MCF 10A (cell line): ENCODE data around the gene HINT3. TPM values are rescaled to one million over a fixed set of nuclear protein-coding genes. Genes with fewer than 3 reads are reported as not detected.

Experiments used
- BruUV-seq: library from RNA; stranded (reverse); fragments of 400-500 nt; replicated peaks from 2 replicates; lab custom pipeline; 2021; lab: Mats Ljungman, UMichigan
- CTCF ChIA-PET: fragments of 300-600 bp; sonication (Branson Sonifier 250); formaldehyde crosslinking; extraction: SDS; loops from one replicate; lab custom pipeline; 2021; ENCODE audit warnings: antibody characterized with exemption, inconsistent platforms; lab: Yijun Ruan, JAX
- POLR2A ChIA-PET: fragments of 300-600, 350-650 bp; sonication (Branson Sonifier 250); formaldehyde crosslinking; extraction: SDS; loops from one replicate; lab custom pipeline; 2020; ENCODE audit warnings: antibody characterized with exemption, inconsistent platforms; lab: Yijun Ruan, JAX
- DNase-seq: peaks from one replicate; pipeline ENCODE4 v3.0.0-alpha.2; 2018; ENCODE audit not compliant: unreplicated experiment
- H3K27ac Mint-ChIP-seq: one replicate; pipeline ENCODE4 v1.8.0; 2022; ENCODE audit warnings: mild to moderate bottlenecking, low read depth, mixed read lengths; ENCODE audit not compliant: unreplicated experiment
- H3K27me3 Mint-ChIP-seq: one replicate; pipeline ENCODE4 v1.8.0; 2022; ENCODE audit warnings: mixed read lengths; ENCODE audit not compliant: insufficient read depth, unreplicated experiment
- H3K36me3 Mint-ChIP-seq: one replicate; pipeline ENCODE4 v1.8.0; 2022; ENCODE audit warnings: mild to moderate bottlenecking, moderate library complexity, mixed read lengths; ENCODE audit not compliant: insufficient read depth, unreplicated experiment
- H3K4me1 Mint-ChIP-seq: one replicate; pipeline ENCODE4 v1.8.0; 2022; ENCODE audit warnings: mixed read lengths; ENCODE audit not compliant: insufficient read depth, unreplicated experiment
- H3K4me3 Mint-ChIP-seq: one replicate; pipeline ENCODE4 v1.8.0; 2022; ENCODE audit warnings: mild to moderate bottlenecking, moderate library complexity, mixed read lengths; ENCODE audit not compliant: unreplicated experiment
- H3K9me3 Mint-ChIP-seq: one replicate; pipeline ENCODE4 v1.8.0; 2022; ENCODE audit warnings: mixed read lengths; ENCODE audit not compliant: unreplicated experiment
- CTCF ChIP-seq: fragments of 200-600 bp; IDR thresholded peaks from one replicate; pipeline ENCODE4 v1.8.0; 2022; ENCODE audit warnings: antibody characterized with exemption, mild to moderate bottlenecking; ENCODE audit not compliant: unreplicated experiment
- intact Hi-C: fragments of 100-400 bp; cut with micrococcal nuclease; formaldehyde crosslinking; loops from 2 replicates; pipeline ENCODE4 v1.14.1; 2022
- total RNA-seq: library from RNA; stranded (reverse); gene quantifications from 2 replicates; pipeline ENCODE4 v1.2.3, GENCODE V29; 2022

Gene HINT3
- total RNA-seq, 1 experiment from 2014 or later = 17.9 TPM

- no peak for TF ChIP-seq CTCF
- peaks cover 70% of the 10 kb centered on the region for H3K36me3 Mint-ChIP-seq
Measured at GRCh38 chr6:125918681-125919566, 37.6 kb upstream of the HINT3 start.

GRCh38 chr6:125919618-125920017 lies 37.0 kb upstream of the HINT3 start:
- CTCF ChIA-PET = interaction anchor here (0.8 to 8.2 kb wide), 8 partner anchors 13 to 129 kb away, joined by 3 to 65 read pairs (median 20); partner anchors contain the start of genes HINT3 and NCOA7
- intact Hi-C loops = loop anchor here (2.0 kb wide), 2 partner anchors 37 to 129 kb away; partner anchors contain the start of genes HINT3 and NCOA7
- TSS peak; percentile 82 for BruUV-seq
- DNase-seq = peak; percentile 20
- peak overlapping the region; percentile 99 for H3K27ac Mint-ChIP-seq
- no peak for TF ChIP-seq CTCF
- peaks cover 48% of the 10 kb centered on the region for H3K4me1 Mint-ChIP-seq
- POLR2A ChIA-PET = interaction anchor here (0.7 to 15.3 kb wide), 17 partner anchors 11 to 618 kb away, joined by 3 to 305 read pairs (median 10); partner anchors contain the start of genes HDDC2, HINT3 and NCOA7
- H3K9me3 Mint-ChIP-seq = no peaks in the 10 kb centered on the region
- H3K27me3 Mint-ChIP-seq = no peaks in the 10 kb centered on the region
- H3K4me3 Mint-ChIP-seq = peak overlapping the region; percentile 90
- H3K36me3 Mint-ChIP-seq = peaks cover 76% of the 10 kb centered on the region

More at GRCh38 chr6:125918681-125919566, 37.6 kb upstream of the HINT3 start:
- peak; percentile 97 for DNase-seq
- H3K9me3 Mint-ChIP-seq = no peaks in the 10 kb centered on the region
- peak overlapping the region; percentile 99 for H3K27ac Mint-ChIP-seq
- ChIA-PET POLR2A (interaction anchor here (0.6 to 15.3 kb wide), 23 partner anchors 9 to 617 kb away, joined by 3 to 305 read pairs (median 5); partner anchors contain the start of genes HDDC2, HINT3, NCOA7 and TRMT11), CTCF (interaction anchor here (0.6 to 8.2 kb wide), 11 partner anchors 8 to 128 kb away, joined by 3 to 65 read pairs (median 7); partner anchors contain the start of genes HINT3 and NCOA7)
- peaks cover 47% of the 10 kb centered on the region for H3K4me1 Mint-ChIP-seq
- peak overlapping the region; percentile 90 for H3K4me3 Mint-ChIP-seq
- TSS peak; percentile 78 for BruUV-seq
- no peaks in the 10 kb centered on the region for H3K27me3 Mint-ChIP-seq
- intact Hi-C loops = loop anchor here (2.0 kb wide), 2 partner anchors 38 to 128 kb away; partner anchors contain the start of genes HINT3 and NCOA7

GRCh38 chr6:125922322-125922860 lies 34.2 kb upstream of the HINT3 start:
- Mint-ChIP-seq H3K36me3 (peaks cover 82% of the 10 kb centered on the region), H3K4me3 (peak overlapping the region; percentile 34)
- POLR2A ChIA-PET = interaction anchor here (0.6 to 15.3 kb wide), 14 partner anchors 9 to 141 kb away, joined by 3 to 305 read pairs (median 7); partner anchors contain the start of genes HINT3 and NCOA7

More at GRCh38 chr6:125922322-125922860, 34.2 kb upstream of the HINT3 start:
- H3K9me3 Mint-ChIP-seq = no peaks in the 10 kb centered on the region
- BruUV-seq = no TSS peak
- TF ChIP-seq CTCF = no peak
- peaks cover 51% of the 10 kb centered on the region for H3K4me1 Mint-ChIP-seq
- intact Hi-C loops = no loop called here
- CTCF ChIA-PET = interaction anchor here (0.6 to 8.2 kb wide), 10 partner anchors 9 to 131 kb away, joined by 3 to 61 read pairs (median 4); partner anchors contain the start of genes HINT3 and NCOA7
- DNase-seq = no peak
- H3K27me3 Mint-ChIP-seq = no peaks in the 10 kb centered on the region
- peak overlapping the region; percentile 80 for H3K27ac Mint-ChIP-seq
